ENCODE data around the gene GPA33.

- TF ChIP-seq CTCF (IDR thresholded peaks at IDR 0.05) = no peak
- no peak for TF ChIP-seq POLR2A (IDR thresholded peaks at IDR 0.05)
Observed at GRCh38 chr1:167126317-167126716, 36.1 kb upstream of the GPA33 start.
